Mucosa of gallbladder (tissue), 1 donor: ENCODE data around the gene LXN. TPM values are rescaled to one million over a fixed set of nuclear protein-coding genes. Genes with fewer than 3 reads are reported as not detected.

Experiments
- DNase-seq: peaks from one replicate; pipeline ENCODE4 v3.0.0-alpha.2; 2020; ENCODE audit warnings: low spot score
- total RNA-seq: library from RNA; stranded (reverse); gene quantifications from one replicate; pipeline ENCODE4 v1.2.1, GENCODE V29; 2021
- donor health status: DM: no; HTN: no; CAD: no.

The LXN gene
- total RNA-seq, 1 donor from 2014 or later: 17.0 TPM

DNA sequence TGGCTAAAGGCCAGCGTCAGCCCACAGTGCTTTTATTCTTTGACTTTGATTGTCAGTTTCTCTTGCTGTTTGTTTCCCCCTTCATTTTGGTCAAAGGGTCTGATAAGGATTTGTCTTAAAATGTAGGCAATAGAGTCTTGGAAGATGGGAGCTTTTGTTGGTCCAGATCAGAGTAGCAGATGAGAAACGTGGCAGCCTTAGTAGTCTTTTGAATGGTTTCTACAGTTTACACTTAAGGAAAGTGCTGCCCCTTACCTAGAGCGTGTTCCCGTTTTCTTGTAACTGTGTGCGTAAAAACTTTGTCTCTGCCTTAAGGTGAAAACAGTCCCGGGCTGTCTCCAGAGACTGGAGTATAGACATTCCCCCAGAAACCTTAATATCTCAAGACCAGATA is 630 bp downstream of the LXN start:
- no peak for DNase-seq

DNA sequence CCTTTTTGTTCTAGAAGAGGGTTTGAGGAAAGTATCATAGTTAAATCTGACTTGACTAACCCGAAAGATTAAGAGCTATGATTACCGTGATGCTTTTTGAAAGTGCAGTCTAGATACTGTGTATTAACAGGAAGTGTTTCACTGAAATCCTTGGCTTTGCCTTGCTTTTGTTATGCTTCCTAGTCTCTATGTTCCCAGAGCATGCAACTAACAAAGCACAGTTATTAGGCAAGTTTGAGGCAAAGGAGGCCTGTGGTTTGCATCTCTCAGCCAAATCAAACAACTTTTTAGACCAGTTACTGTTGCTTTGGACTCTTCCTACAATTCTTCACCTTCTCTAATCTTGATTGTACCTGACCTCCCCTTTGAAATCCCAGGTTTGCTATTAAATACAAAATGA is 3.9 kb downstream of the LXN start:
- DNase-seq: no peak

DNA sequence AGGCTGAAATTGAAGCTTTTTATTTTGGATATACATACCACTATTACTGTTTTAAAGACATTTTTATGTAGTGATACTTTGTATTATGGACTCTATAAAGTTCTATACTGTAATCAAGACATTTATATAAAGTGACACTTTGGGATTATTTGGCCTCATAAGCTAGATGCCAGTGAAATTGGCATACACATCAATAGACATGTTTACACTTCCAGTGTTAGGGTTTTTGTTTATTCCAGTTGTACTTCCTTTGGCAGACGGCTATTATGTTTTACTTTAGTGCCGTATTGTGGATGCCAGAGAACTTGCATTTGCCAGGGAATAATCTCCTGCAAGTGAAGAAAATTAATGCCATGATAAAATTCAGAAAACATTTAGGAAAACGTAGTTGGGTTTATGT is 6.0 kb downstream of the LXN start:
- DNase-seq: no peak

DNA sequence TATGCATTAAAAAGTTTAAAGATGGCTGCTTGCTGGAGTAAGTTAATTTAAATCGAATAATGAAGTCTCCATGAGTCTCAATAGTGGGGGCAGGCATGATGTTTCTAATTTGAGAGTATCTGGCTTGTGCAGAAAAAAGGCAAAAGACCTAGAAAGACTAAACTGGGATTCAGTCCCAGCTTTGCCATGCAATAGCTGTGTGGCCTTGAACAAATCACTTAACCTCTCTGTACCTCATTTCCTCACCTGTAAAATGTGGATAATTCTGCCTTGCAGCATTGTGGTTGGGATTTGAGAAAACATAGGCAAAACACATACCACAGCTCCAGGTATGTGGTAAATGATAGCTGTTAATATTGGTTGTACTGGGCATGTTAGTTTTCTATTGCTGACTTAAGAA is 8.6 kb downstream of the LXN start:
- no peak for DNase-seq

DNA sequence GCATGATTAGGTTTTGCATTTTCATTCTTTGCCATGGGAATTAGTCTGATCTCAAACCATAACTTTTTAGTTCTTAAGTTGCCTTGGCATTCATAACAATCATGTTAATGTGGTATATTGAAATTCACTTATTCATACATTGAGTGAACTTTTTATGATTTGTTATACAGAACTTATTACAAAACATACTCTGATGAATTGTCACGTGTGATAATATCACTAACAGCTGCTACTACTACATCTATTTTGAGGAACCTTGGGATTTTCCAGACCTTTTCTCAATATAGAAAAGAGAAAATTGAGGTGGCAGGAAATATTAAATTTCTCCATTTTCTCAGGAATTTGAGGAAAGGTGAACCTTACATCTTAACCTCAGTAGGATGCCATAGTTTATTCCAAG is 9.2 kb downstream of the LXN start:
- no peak for DNase-seq

DNA sequence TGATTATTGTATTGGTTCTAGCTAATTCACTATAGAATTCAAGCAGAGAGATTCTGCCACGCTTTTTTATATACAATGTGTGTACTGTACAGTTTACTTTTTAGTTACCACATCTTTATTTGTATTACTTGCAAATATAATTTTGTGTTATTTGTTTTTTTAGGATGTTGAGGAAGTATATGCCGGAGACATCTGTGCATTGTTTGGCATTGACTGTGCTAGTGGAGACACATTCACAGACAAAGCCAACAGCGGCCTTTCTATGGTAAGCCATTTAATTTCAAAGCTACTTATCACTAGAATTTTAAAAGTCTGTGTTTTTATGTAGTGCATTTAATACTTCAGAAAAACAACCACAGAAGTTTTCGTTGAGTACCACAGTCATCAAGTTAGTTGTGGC is 11.7 kb downstream of the LXN start:
- DNase-seq: no peak

DNA sequence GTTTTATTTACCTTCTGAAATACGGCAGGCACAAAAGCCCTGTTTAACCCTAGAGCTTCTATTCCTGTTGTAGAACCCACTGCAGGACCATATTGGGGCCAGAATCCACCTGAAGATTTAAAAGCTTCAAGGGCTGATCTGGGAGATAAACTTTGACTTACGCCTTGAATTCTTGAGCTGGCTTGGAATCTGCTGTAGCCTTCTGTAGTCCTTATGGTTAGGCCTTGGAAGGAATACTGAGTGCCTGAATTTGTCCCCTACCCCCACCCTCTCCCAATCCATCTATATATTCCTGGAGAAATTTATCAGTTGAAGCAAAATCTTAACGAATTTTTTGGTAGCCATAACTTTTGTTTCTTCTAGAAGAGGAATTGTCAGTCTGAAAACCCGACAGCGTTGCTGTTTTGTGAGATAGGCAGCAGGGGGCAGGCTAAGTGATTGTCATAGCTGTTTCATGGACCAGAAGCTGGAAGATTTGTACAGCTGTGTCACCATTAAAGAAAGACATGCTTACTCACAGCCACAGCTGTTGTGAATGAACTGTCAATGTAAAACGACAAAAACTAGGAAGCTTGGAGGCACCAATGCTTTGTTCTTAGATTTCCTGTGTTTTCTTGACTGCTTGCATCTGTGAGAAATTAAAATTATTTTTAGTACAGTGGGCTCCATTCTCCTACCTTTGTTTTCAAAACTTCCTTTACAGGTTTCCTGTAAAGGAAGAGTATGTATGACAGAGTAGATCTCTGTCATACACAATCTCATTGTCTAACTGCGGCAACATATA is 12.8 kb downstream of the LXN start:
- DNase-seq: peak; percentile 51

DNA sequence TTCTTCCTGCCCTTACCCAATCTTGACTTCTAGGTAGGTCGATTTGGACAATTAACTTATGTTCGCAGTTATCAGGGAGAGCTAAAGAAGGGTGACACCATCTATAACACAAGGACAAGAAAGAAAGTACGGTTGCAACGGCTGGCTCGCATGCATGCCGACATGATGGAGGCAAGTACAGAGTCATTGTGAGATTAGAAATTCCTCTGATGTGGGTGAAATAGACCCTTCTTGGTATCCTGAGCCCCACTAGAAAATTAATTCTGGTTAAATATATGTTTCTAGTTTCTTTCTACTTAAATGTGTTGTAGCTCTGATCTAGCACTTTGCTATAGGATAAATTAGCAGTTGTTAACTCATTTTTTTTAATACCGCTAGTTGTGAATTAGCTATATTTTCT is 13.6 kb downstream of the LXN start:
- no peak for DNase-seq

DNA sequence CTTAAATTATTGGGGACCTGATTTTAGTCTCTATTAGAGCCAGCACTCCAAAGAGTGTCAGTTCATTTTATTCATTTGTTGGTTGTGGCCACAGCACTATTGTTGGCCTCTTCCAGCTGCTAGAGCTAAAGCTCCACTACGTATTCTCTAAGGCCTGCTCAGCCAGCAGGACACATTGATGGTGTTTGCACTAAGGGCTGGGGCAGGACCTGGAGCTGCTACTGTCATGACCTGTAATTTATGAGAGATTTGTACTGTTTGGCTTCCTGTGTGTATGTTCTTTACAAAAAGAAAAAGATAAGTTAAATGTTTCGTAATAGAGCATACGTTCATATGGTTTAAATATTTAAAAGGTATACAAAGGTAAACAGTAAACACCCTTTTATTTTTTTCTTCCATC is 20.0 kb downstream of the LXN start:
- no peak for DNase-seq

DNA sequence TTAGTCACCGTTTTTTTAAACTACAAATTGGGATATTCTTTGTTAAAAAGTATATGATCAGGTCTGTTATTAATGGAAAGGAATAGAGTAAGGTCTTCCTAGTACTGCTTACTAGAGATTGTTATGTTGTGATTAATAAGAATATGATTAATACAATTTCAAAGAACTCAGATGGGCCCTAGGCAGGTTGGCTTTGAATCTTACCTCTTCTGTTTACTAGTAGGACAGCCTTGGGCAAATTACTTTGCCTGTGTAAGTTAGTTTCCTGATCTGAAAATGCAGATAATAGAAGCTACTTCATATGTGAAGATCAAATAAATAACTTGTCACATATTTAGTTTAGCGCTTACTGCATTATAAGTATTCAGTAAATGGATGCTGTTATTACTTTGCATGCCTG is 21.3 kb downstream of the LXN start:
- DNase-seq: no peak

DNA sequence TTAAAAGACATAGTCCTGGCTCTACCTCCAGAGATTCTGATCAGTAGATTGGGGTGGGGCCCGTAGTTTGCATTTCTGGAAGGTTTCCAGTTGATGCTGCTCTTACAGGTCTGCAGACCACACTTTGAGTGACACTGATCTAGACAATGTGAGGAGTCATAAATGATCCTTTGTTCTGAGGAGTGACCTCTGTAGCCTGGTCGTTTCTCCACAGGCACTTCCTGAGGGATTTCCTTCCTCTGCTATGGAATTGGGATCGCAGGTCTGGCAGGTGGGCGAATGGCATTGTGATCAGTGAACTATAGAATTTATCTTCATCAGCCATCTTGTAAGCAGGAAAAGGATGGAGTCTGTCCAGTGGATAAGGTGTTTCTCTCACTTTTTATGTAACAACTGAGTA is 22.7 kb downstream of the LXN start:
- DNase-seq: no peak

DNA sequence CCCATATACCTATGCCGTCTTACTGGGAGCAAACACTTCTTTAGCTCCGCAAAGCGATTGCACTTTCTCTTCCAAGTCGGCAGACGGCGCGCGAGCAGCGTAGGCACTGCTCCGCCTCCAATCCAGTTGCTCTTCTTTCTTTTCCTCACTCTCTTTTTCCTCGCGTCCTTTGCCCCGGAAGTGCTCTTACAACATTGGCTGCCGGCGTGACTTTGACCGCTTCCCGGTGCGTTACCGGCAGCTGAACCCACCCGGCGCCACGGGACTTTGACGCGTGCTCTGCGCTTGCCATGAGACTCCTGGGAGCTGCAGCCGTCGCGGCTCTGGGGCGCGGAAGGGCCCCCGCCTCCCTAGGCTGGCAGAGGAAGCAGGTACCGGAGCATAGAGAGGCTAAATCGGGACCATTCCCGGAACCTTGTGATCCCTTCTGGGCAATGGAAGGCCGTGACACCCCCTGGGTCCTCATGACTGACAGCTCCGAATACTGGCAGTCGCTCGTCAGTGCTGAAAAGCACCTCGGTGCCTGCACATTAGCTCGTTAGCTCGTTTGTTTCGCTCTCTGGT is 28.0 kb downstream of the LXN start, which contains the start of gene GFM1:
Gene GFM1 (plus strand): TSS at position 183 of the 564 bp plus-strand sequence. CDS start 108 bp downstream, at position 291.
- peak; percentile 94 for DNase-seq

DNA sequence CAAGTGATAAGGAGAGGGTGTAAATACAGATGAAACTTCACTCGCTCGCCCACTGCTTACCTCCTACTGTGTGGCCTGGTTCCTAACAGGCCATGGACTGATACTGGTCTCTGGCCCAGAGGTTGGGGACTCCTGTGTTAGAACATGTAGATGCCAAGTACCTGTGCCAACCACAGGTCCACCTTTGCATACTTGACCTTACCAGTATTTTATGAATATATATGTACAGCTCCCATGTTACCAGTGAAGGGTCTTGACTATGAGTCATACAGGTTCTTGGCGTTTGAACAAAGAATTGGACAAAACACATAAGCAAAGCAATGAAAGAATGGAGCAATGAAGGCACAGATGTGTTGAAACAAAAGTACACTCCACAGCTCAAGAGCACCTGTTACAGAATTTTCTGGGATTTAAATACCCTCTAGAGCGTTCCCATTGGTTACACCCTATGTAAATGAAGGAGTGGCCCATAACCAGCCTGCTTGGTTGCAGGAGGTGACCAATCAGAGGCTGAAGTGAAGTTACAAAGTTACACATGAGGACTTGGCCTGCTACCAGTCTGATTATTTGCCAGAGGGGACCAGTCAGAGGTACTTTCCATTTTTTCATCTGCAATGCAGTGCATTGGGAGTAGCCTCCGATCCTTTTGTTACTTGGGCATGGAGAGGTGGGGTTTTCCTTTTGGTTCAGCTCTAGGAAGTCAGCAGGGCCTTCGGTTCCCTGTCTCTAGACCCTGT is 29.8 kb downstream of the LXN start:
- DNase-seq: no peak

DNA sequence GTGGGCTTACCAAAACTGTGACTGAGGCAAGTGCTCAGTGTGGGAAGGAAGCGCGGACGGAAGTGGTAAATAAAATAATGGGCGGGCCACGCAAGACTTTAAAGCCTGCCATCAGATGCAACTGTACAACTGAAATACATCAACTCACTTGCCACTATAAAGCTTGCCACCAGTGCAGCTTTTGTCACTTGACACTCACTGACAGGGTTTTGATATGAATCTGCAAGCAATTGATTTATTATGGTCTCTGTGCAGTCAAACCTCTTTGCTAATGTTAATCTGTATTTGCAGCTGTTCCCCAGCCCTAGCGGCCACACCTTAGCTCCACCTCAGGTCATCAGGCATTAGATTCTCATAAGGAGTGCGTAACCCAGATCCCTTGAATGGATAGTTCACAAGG is 30.4 kb downstream of the LXN start:
- DNase-seq: no peak

DNA sequence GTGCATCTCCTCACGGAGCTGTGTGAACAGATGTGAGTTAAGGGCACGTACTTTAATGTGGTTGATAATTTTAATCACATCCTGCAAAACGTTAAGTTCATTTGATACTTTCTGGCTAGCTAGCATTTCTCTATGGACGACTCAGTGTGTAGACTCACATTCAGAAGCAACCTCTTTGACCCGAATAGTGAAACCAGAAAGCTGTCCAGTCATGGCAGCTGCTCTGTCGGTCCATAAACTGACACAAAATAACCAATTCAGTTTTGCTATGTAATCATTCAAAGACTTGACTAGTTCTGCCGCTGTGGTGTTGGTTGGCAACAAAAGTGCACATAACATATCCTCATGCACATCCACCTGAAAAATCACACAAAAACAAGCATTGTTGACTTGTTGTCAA is 31.8 kb downstream of the LXN start:
- no peak for DNase-seq

DNA sequence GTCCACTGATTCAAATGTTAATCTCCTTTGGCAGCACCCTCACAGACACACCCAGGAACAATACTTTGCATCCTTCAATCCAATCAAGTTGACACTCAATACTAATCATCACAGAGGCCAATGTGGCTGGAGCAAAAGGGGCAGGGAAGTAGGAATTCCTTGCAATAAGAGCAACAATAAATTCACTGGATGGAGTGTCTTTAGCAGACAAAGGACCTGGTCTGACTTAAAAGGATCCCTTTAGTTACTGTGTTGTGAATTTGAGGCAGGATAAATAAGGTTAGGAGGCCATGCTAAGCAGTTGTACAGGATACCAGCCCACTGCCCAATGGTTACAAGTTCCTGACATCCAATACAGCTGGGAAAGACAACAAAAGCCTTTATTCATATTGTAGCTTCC is 40.5 kb downstream of the LXN start:
- DNase-seq: no peak

DNA sequence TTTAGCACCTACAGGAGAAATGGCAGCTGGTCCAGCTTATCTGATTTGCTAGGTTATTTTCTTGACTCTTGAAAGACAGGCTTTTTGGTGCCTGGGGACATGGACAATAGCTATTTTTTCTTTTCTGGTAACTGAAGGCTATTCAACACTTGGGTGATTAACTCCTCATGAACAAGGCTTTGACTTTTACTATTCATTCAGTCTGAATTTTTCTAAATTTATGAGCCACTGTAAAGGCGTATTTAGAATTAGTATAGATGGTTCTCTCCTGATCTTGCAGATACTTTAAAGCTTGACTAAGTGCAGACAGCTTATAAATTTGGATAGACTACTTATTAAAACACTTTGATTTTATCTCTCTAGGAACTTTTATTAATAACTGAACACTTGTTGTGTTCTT is 46.6 kb downstream of the LXN start:
- DNase-seq: no peak

DNA sequence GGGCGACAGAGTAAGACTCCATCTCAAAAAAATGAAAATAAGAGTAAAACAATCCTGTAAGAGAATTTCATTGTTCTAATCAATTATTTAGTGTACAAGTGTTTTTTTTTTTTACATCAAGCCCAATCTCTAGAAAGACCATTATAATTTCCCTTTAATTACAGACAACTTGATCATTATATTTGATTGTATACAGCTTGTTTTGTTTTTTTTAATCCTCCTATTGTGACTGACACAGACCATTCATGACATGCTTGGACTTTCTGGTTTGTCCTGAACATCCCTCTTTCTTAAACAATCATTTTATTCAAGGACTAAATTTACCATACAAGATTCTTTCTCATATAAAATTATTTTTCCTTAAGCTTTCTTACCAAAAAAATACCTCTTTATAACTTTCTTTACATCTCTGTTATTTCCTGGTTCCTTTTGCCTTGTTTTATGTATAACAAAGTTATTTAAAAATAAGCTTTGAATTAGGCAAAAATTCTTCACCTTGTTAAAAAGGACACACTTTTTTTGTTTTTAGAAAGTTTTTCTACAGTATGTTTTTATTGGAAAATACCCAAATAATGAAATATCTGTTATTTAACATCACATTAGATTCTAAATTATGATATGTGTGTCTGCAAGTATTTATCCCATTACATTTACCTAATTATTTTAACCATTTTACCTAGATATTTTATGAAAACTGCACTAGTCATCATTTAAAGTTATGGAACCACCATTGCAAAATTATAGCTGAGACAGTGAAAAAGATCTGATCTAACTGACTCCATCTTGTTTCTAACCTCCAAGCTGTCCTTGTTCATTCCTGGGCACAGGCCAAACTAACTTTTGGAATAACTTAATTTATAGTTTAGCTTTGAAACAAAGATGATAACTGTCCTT is 54.2 kb downstream of the LXN start:
- DNase-seq: no peak
